GM19238 (cell line): ENCODE measurements around the gene PNPLA1.

Experiments
- DNase-seq: peaks from one replicate; pipeline ENCODE4 v3.0.0; 2011; ENCODE audit warnings: low spot score; ENCODE audit not compliant: insufficient read length

Gene PNPLA1

GRCh38 chr6:36246506-36247268 lies 23.2 kb upstream of the PNPLA1 start:
- DNase-seq = no peak

- DNase-seq = no peak
Observed at GRCh38 chr6:36247693-36248092, 22.2 kb upstream of the PNPLA1 start.

GRCh38 chr6:36248980-36249379 lies 20.9 kb upstream of the PNPLA1 start:
- DNase-seq = no peak

GRCh38 chr6:36249536-36249935 lies 20.3 kb upstream of the PNPLA1 start:
- DNase-seq = no peak

GRCh38 chr6:36252005-36252404 lies 17.9 kb upstream of the PNPLA1 start:
- no peak for DNase-seq

- no peak for DNase-seq
Observed at GRCh38 chr6:36263390-36264000, 6.4 kb upstream of the PNPLA1 start.

- no peak for DNase-seq
Observed at GRCh38 chr6:36265744-36266143, 4.1 kb upstream of the PNPLA1 start.

- DNase-seq = no peak
Observed at GRCh38 chr6:36266913-36267644, 2.8 kb upstream of the PNPLA1 start.

- DNase-seq = no peak
Observed at GRCh38 chr6:36267731-36268477, 2.0 kb upstream of the PNPLA1 start.

- no peak for DNase-seq
Observed at GRCh38 chr6:36268478-36269275, 1.2 kb upstream of the PNPLA1 start.

- no peak for DNase-seq
Observed at GRCh38 chr6:36272234-36272633, 2.4 kb downstream of the PNPLA1 start.

GRCh38 chr6:36273067-36273466 lies 3.2 kb downstream of the PNPLA1 start:
- no peak for DNase-seq

GRCh38 chr6:36273802-36274514 lies 4.1 kb downstream of the PNPLA1 start:
- no peak for DNase-seq

GRCh38 chr6:36276581-36277536 lies 7.0 kb downstream of the PNPLA1 start:
- no peak for DNase-seq

GRCh38 chr6:36277946-36278470 lies 8.1 kb downstream of the PNPLA1 start:
- DNase-seq = no peak

GRCh38 chr6:36280467-36280866 lies 10.6 kb downstream of the PNPLA1 start:
- no peak for DNase-seq

- DNase-seq = no peak
Observed at GRCh38 chr6:36280983-36281382, 11.1 kb downstream of the PNPLA1 start.

GRCh38 chr6:36283608-36284007 lies 13.7 kb downstream of the PNPLA1 start:
- DNase-seq = no peak

GRCh38 chr6:36284359-36284758 lies 14.5 kb downstream of the PNPLA1 start:
- DNase-seq = no peak
